ENCODE measurements around the gene CYSLTR2.
"Not testable (repeated sequence)": the region's sequence is repeated elsewhere in the genome, so short reads cannot be mapped to it uniquely, and the experiment has no call there.

CYSLTR2 gene

GRCh38 chr13:48661107-48661506 is 7.4 kb downstream of the CYSLTR2 start:
- H3K36me3 ChIP-seq (ENCODE audit: control insufficient read depth, insufficient read depth, low read length): no peaks in the 10 kb centered on the region
- H3K9me3 ChIP-seq (ENCODE audit: control insufficient read depth, low read length): no peaks in the 10 kb centered on the region
- no peak overlapping the region for H3K4me3 ChIP-seq (ENCODE audit: extremely low read depth, insufficient read depth, low read length, poor library complexity, severe bottlenecking)
- H3K4me1 ChIP-seq (ENCODE audit: control insufficient read depth, insufficient read depth, low read length, poor library complexity, severe bottlenecking): peaks cover 7% of the 10 kb centered on the region
- no peak overlapping the region for H3K27ac ChIP-seq (ENCODE audit: low read depth, low read length, severe bottlenecking)
- WGBS, 2 experiments (ENCODE audit: insufficient coverage in 2 of 2): 64 to 81% methylated on average over 4 to 5 of the region's 5 CpGs

GRCh38 chr13:48662226-48662625 is 8.5 kb downstream of the CYSLTR2 start:
- Histone ChIP-seq H3K9me3 (ENCODE audit: control insufficient read depth, low read length) (peaks cover 5% of the 10 kb centered on the region), H3K4me1 (ENCODE audit: control insufficient read depth, insufficient read depth, low read length, poor library complexity, severe bottlenecking) (peaks cover 7% of the 10 kb centered on the region), H3K4me3 (ENCODE audit: extremely low read depth, insufficient read depth, low read length, poor library complexity, severe bottlenecking) (no peak overlapping the region), H3K27ac (ENCODE audit: low read depth, low read length, severe bottlenecking) (no peak overlapping the region), H3K36me3 (ENCODE audit: control insufficient read depth, insufficient read depth, low read length) (no peaks in the 10 kb centered on the region)
- WGBS, 2 experiments (ENCODE audit: insufficient coverage in 2 of 2): no CpG with 5 or more reads among the region's 1 CpG

- 60 to 64% methylated on average over 3 of the region's 3 CpGs for WGBS, 2 experiments (ENCODE audit: insufficient coverage in 2 of 2)
- H3K4me3 ChIP-seq (ENCODE audit: extremely low read depth, insufficient read depth, low read length, poor library complexity, severe bottlenecking): no peak overlapping the region
- peaks cover 8% of the 10 kb centered on the region for H3K9me3 ChIP-seq (ENCODE audit: control insufficient read depth, low read length)
- H3K4me1 ChIP-seq (ENCODE audit: control insufficient read depth, insufficient read depth, low read length, poor library complexity, severe bottlenecking): no peaks in the 10 kb centered on the region
- no peaks in the 10 kb centered on the region for H3K36me3 ChIP-seq (ENCODE audit: control insufficient read depth, insufficient read depth, low read length)
- H3K27ac ChIP-seq (ENCODE audit: low read depth, low read length, severe bottlenecking): no peak overlapping the region
Observed at GRCh38 chr13:48667136-48667535, 13.4 kb downstream of the CYSLTR2 start.

GRCh38 chr13:48671421-48671820 is 17.7 kb downstream of the CYSLTR2 start:
- WGBS, 2 experiments (ENCODE audit: insufficient coverage in 2 of 2): 83 to 86% methylated on average over 2 of the region's 2 CpGs
- H3K9me3 ChIP-seq (ENCODE audit: control insufficient read depth, low read length): not testable (repeated sequence)

GRCh38 chr13:48675247-48675646 is 21.5 kb downstream of the CYSLTR2 start:
- Histone ChIP-seq H3K9me3 (ENCODE audit: control insufficient read depth, low read length) (no peaks in the 10 kb centered on the region), H3K27ac (ENCODE audit: low read depth, low read length, severe bottlenecking) (no peak overlapping the region), H3K36me3 (ENCODE audit: control insufficient read depth, insufficient read depth, low read length) (no peaks in the 10 kb centered on the region), H3K4me1 (ENCODE audit: control insufficient read depth, insufficient read depth, low read length, poor library complexity, severe bottlenecking) (no peaks in the 10 kb centered on the region), H3K4me3 (ENCODE audit: extremely low read depth, insufficient read depth, low read length, poor library complexity, severe bottlenecking) (no peak overlapping the region)
- no CpG with 5 or more reads among the region's 1 CpG for WGBS, 2 experiments (ENCODE audit: insufficient coverage in 2 of 2)

More at GRCh38 chr13:48671421-48671820, 17.7 kb downstream of the CYSLTR2 start:
- not testable (repeated sequence) for H3K27ac ChIP-seq (ENCODE audit: low read depth, low read length, severe bottlenecking); H3K4me1 ChIP-seq (ENCODE audit: control insufficient read depth, insufficient read depth, low read length, poor library complexity, severe bottlenecking); H3K36me3 ChIP-seq (ENCODE audit: control insufficient read depth, insufficient read depth, low read length); H3K4me3 ChIP-seq (ENCODE audit: extremely low read depth, insufficient read depth, low read length, poor library complexity, severe bottlenecking)

GRCh38 chr13:48678316-48678715 is 24.6 kb downstream of the CYSLTR2 start:
- Histone ChIP-seq H3K27ac (ENCODE audit: low read depth, low read length, severe bottlenecking) (no peak overlapping the region), H3K4me1 (ENCODE audit: control insufficient read depth, insufficient read depth, low read length, poor library complexity, severe bottlenecking) (no peaks in the 10 kb centered on the region), H3K4me3 (ENCODE audit: extremely low read depth, insufficient read depth, low read length, poor library complexity, severe bottlenecking) (no peak overlapping the region), H3K36me3 (ENCODE audit: control insufficient read depth, insufficient read depth, low read length) (no peaks in the 10 kb centered on the region), H3K9me3 (ENCODE audit: control insufficient read depth, low read length) (no peaks in the 10 kb centered on the region)
- WGBS, 2 experiments (ENCODE audit: insufficient coverage in 2 of 2): 52 to 60% methylated on average over 3 of the region's 3 CpGs

GRCh38 chr13:48679941-48680680 is 26.4 kb downstream of the CYSLTR2 start:
- Histone ChIP-seq H3K9me3 (ENCODE audit: control insufficient read depth, low read length) (no peaks in the 10 kb centered on the region), H3K36me3 (ENCODE audit: control insufficient read depth, insufficient read depth, low read length) (no peaks in the 10 kb centered on the region), H3K27ac (ENCODE audit: low read depth, low read length, severe bottlenecking) (no peak overlapping the region), H3K4me1 (ENCODE audit: control insufficient read depth, insufficient read depth, low read length, poor library complexity, severe bottlenecking) (no peaks in the 10 kb centered on the region), H3K4me3 (ENCODE audit: extremely low read depth, insufficient read depth, low read length, poor library complexity, severe bottlenecking) (no peak overlapping the region)
- 95 to 98% methylated on average over 8 to 9 of the region's 10 CpGs for WGBS, 2 experiments (ENCODE audit: insufficient coverage in 2 of 2)

GRCh38 chr13:48680756-48681392 is 27.1 kb downstream of the CYSLTR2 start:
- Histone ChIP-seq H3K4me3 (ENCODE audit: extremely low read depth, insufficient read depth, low read length, poor library complexity, severe bottlenecking) (no peak overlapping the region), H3K27ac (ENCODE audit: low read depth, low read length, severe bottlenecking) (no peak overlapping the region), H3K9me3 (ENCODE audit: control insufficient read depth, low read length) (no peaks in the 10 kb centered on the region), H3K4me1 (ENCODE audit: control insufficient read depth, insufficient read depth, low read length, poor library complexity, severe bottlenecking) (no peaks in the 10 kb centered on the region), H3K36me3 (ENCODE audit: control insufficient read depth, insufficient read depth, low read length) (no peaks in the 10 kb centered on the region)
- WGBS, 2 experiments (ENCODE audit: insufficient coverage in 2 of 2): 87 to 94% methylated on average over 4 to 5 of the region's 6 CpGs

GRCh38 chr13:48681905-48682304 is 28.2 kb downstream of the CYSLTR2 start:
- no peak overlapping the region for H3K27ac ChIP-seq (ENCODE audit: low read depth, low read length, severe bottlenecking)
- H3K9me3 ChIP-seq (ENCODE audit: control insufficient read depth, low read length): no peaks in the 10 kb centered on the region
- H3K4me1 ChIP-seq (ENCODE audit: control insufficient read depth, insufficient read depth, low read length, poor library complexity, severe bottlenecking): no peaks in the 10 kb centered on the region
- WGBS, 2 experiments (ENCODE audit: insufficient coverage in 2 of 2): 86% methylated on average over 1 of the region's 1 CpG; no CpG with 5 or more reads in 1 of the 2 experiments
- no peaks in the 10 kb centered on the region for H3K36me3 ChIP-seq (ENCODE audit: control insufficient read depth, insufficient read depth, low read length)
- no peak overlapping the region for H3K4me3 ChIP-seq (ENCODE audit: extremely low read depth, insufficient read depth, low read length, poor library complexity, severe bottlenecking)

GRCh38 chr13:48682436-48682835 is 28.7 kb downstream of the CYSLTR2 start:
- H3K27ac ChIP-seq (ENCODE audit: low read depth, low read length, severe bottlenecking): no peak overlapping the region
- 75 to 80% methylated on average over 1 of the region's 2 CpGs for WGBS, 2 experiments (ENCODE audit: insufficient coverage in 2 of 2)
- H3K9me3 ChIP-seq (ENCODE audit: control insufficient read depth, low read length): no peaks in the 10 kb centered on the region
- H3K4me3 ChIP-seq (ENCODE audit: extremely low read depth, insufficient read depth, low read length, poor library complexity, severe bottlenecking): no peak overlapping the region
- no peaks in the 10 kb centered on the region for H3K4me1 ChIP-seq (ENCODE audit: control insufficient read depth, insufficient read depth, low read length, poor library complexity, severe bottlenecking)
- no peaks in the 10 kb centered on the region for H3K36me3 ChIP-seq (ENCODE audit: control insufficient read depth, insufficient read depth, low read length)

GRCh38 chr13:48686636-48687210 is 33.0 kb downstream of the CYSLTR2 start:
- Histone ChIP-seq H3K36me3 (ENCODE audit: control insufficient read depth, insufficient read depth, low read length) (no peaks in the 10 kb centered on the region), H3K27ac (ENCODE audit: low read depth, low read length, severe bottlenecking) (no peak overlapping the region), H3K4me3 (ENCODE audit: extremely low read depth, insufficient read depth, low read length, poor library complexity, severe bottlenecking) (no peak overlapping the region), H3K9me3 (ENCODE audit: control insufficient read depth, low read length) (peaks cover 3% of the 10 kb centered on the region), H3K4me1 (ENCODE audit: control insufficient read depth, insufficient read depth, low read length, poor library complexity, severe bottlenecking) (no peaks in the 10 kb centered on the region)
- 91 to 96% methylated on average over 2 to 3 of the region's 3 CpGs for WGBS, 2 experiments (ENCODE audit: insufficient coverage in 2 of 2)
